Endometrium (tissue), 2 donors: ENCODE data around the gene CNNM4.
"Not testable (repeated sequence)": the region's sequence is repeated elsewhere in the genome, so short reads cannot be mapped to it uniquely, and the experiment has no call there.

ENCODE experiments used
- FAIRE-seq: peaks from 2 replicates; lab custom pipeline; 2012; peaks lifted over from hg19 to GRCh38; lab: Jason Lieb, UNC
- donor health status: control.
- donor health status: control.

Gene CNNM4

GRCh38 chr2:96795076-96795475 is 34.4 kb downstream of the CNNM4 start:
- no peak for FAIRE-seq

GRCh38 chr2:96796497-96796896 is 35.8 kb downstream of the CNNM4 start:
- FAIRE-seq: not testable (repeated sequence)

- no peak for FAIRE-seq
These were observed 36.4 kb downstream of the CNNM4 start for GRCh38 chr2:96797066-96797625.

GRCh38 chr2:96798733-96799622 is 38.3 kb downstream of the CNNM4 start:
- FAIRE-seq: no peak

GRCh38 chr2:96799623-96799935 is 38.9 kb downstream of the CNNM4 start:
- no peak for FAIRE-seq

GRCh38 chr2:96800061-96801004 is 39.6 kb downstream of the CNNM4 start:
- no peak for FAIRE-seq

- no peak for FAIRE-seq
These were observed 40.5 kb downstream of the CNNM4 start for GRCh38 chr2:96801005-96801785.

GRCh38 chr2:96801786-96802595 is 41.3 kb downstream of the CNNM4 start:
- no peak for FAIRE-seq

GRCh38 chr2:96802721-96803120 is 42.0 kb downstream of the CNNM4 start:
- FAIRE-seq: no peak

- FAIRE-seq: no peak
These were observed 44.3 kb downstream of the CNNM4 start for GRCh38 chr2:96804986-96805385.

- FAIRE-seq: not testable (repeated sequence)
These were observed 45.2 kb downstream of the CNNM4 start for GRCh38 chr2:96805946-96806345.

- no peak for FAIRE-seq
These were observed 45.9 kb downstream of the CNNM4 start for GRCh38 chr2:96806468-96807126.

- FAIRE-seq: no peak
These were observed 46.4 kb downstream of the CNNM4 start for GRCh38 chr2:96807127-96807471.

- peak; percentile 50 for FAIRE-seq
These were observed 47.6 kb downstream of the CNNM4 start for GRCh38 chr2:96808176-96808837.

GRCh38 chr2:96809216-96809882 is 48.6 kb downstream of the CNNM4 start:
- FAIRE-seq: no peak

GRCh38 chr2:96809951-96810782 is 49.5 kb downstream of the CNNM4 start:
- no peak for FAIRE-seq

GRCh38 chr2:96810783-96811192 is 50.1 kb downstream of the CNNM4 start:
- FAIRE-seq: no peak

- FAIRE-seq: no peak
These were observed 51.2 kb downstream of the CNNM4 start for GRCh38 chr2:96811917-96812316.

- FAIRE-seq: no peak
These were observed 53.0 kb downstream of the CNNM4 start for GRCh38 chr2:96813656-96814055.
